H1 (cell line): ENCODE measurements around the gene BABAM2. TPM values are rescaled to one million over a fixed set of nuclear protein-coding genes. Genes with fewer than 3 reads are reported as not detected.

Source experiments
- CTCF ChIA-PET: fragments of 300-600 bp; sonication (Branson Sonifier 250); formaldehyde crosslinking; loops from one replicate; lab custom pipeline; 2021; ENCODE audit not compliant: partially characterized antibody; lab: Charles Lee
- POLR2A ChIA-PET: fragments of 300-600 bp; sonication (Branson Sonifier 250); formaldehyde crosslinking; loops from one replicate; lab custom pipeline; 2021; ENCODE audit warnings: inconsistent platforms; ENCODE audit not compliant: partially characterized antibody; lab: Charles Lee
- DNase-seq, 2 experiments: peaks; one replicate each; pipeline versions ENCODE4 v3.0.0 to v3.0.0-alpha.2; 2010 to 2022; ENCODE audit warnings: low spot score in 2 of 2, low read depth in 1 of 2, mixed read lengths in 1 of 2
- FAIRE-seq: peaks from 2 replicates; lab custom pipeline; 2011; peaks lifted over from hg19 to GRCh38; lab: Jason Lieb, UNC
- H2AFZ ChIP-seq: 2 replicates; pipeline ENCODE4 v1.8.1; 2012; ENCODE audit warnings: low read length, inconsistent platforms
- H2AK5ac ChIP-seq: 2 replicates; pipeline ENCODE4 v1.6.1; 2013; ENCODE audit warnings: low read depth, low read length
- H2BK120ac ChIP-seq: replicated peaks from 2 replicates; pipeline ENCODE3; 2013; ENCODE audit warnings: low read depth, low read length, inconsistent platforms
- H2BK12ac ChIP-seq: 2 replicates; pipeline ENCODE4 v1.6.1; 2013; ENCODE audit warnings: low read depth, low read length
- H2BK15ac ChIP-seq: 2 replicates; pipeline ENCODE4 v1.6.1; 2013; ENCODE audit warnings: low read length
- H2BK20ac ChIP-seq: 2 replicates; pipeline ENCODE4 v1.6.1; 2013; ENCODE audit warnings: low read length
- H2BK5ac ChIP-seq: 2 replicates; pipeline ENCODE4 v1.6.1; 2013; ENCODE audit warnings: low read depth, low read length
- H3K14ac ChIP-seq: 2 replicates; pipeline ENCODE4 v1.6.1; 2013; ENCODE audit warnings: inconsistent platforms; ENCODE audit not compliant: insufficient read length
- H3K18ac ChIP-seq: 2 replicates; pipeline ENCODE4 v1.6.1; 2013; ENCODE audit warnings: low read length; ENCODE audit errors: extremely low read depth
- H3K23ac ChIP-seq: 2 replicates; pipeline ENCODE4 v1.6.1; 2013; ENCODE audit warnings: inconsistent platforms; ENCODE audit not compliant: insufficient read length
- H3K23me2 ChIP-seq: 2 replicates; pipeline ENCODE4 v1.6.1; 2013; ENCODE audit warnings: low read depth, low read length
- H3K27ac ChIP-seq: 2 replicates; pipeline ENCODE4 v1.6.1; 2011; ENCODE audit warnings: low read depth, low read length, inconsistent platforms
- H3K27me3 ChIP-seq, 4 experiments: replicated peaks in 1 of 4; 1 replicate in 1 of 4; 2 replicates in 3 of 4; pipeline versions ENCODE4 v1.6.1 to v1.8.1; 2011 to 2013; ENCODE audit warnings: low read length in 3 of 4, mild to moderate bottlenecking in 3 of 4, inconsistent platforms in 2 of 4, mixed read lengths in 2 of 4, moderate library complexity in 1 of 4; ENCODE audit not compliant: control insufficient read depth in 3 of 4, insufficient read depth in 3 of 4; ENCODE audit errors: extremely low read depth in 1 of 4
- H3K36me3 ChIP-seq, 4 experiments: 2 replicates each; pipeline versions ENCODE4 v1.6.1 to v1.8.1; 2011 to 2013; ENCODE audit warnings: mild to moderate bottlenecking in 4 of 4, low read length in 3 of 4, moderate library complexity in 2 of 4, control low read depth in 1 of 4, inconsistent platforms in 1 of 4; ENCODE audit not compliant: insufficient read depth in 4 of 4, control insufficient read depth in 2 of 4
- H3K4ac ChIP-seq: replicated peaks from 2 replicates; pipeline ENCODE3; 2013; ENCODE audit warnings: low read length, low read depth, mixed read lengths, inconsistent platforms; ENCODE audit not compliant: insufficient read length
- H3K4me1 ChIP-seq, 4 experiments: replicated peaks in 1 of 4; 1 replicate in 1 of 4; 2 replicates in 3 of 4; pipeline versions ENCODE4 v1.6.1 to v1.8.1; 2011 to 2013; ENCODE audit warnings: low read length in 3 of 4, inconsistent platforms in 2 of 4, mixed read lengths in 1 of 4; ENCODE audit not compliant: insufficient read depth in 4 of 4, control insufficient read depth in 3 of 4
- H3K4me2 ChIP-seq, 2 experiments: 2 replicates each; pipeline versions ENCODE4 v1.6.1 to v1.8.1; 2011 to 2013; ENCODE audit warnings: low read depth in 2 of 2, low read length in 2 of 2, control low read depth in 1 of 2, inconsistent platforms in 1 of 2, mild to moderate bottlenecking in 1 of 2; ENCODE audit not compliant: insufficient read depth in 1 of 2
- H3K4me3 ChIP-seq, 4 experiments: fragments of 200-600, 300-600 bp in 1 of 4; sonication (generic), shearing (Covaris generic), sonication (Bioruptor Twin) in 1 of 4; 2 replicates each; pipeline versions ENCODE4 v1.5.1 to v1.8.1; 2011 to 2016; ENCODE audit warnings: low read length in 4 of 4, low read depth in 3 of 4, control low read depth in 2 of 4, inconsistent platforms in 2 of 4, mild to moderate bottlenecking in 2 of 4, mixed read lengths in 1 of 4, moderate library complexity in 1 of 4; ENCODE audit not compliant: insufficient read depth in 2 of 4; ENCODE audit errors: extremely low read depth in 1 of 4
- H3K56ac ChIP-seq: replicated peaks from 2 replicates; pipeline ENCODE3; 2013; ENCODE audit warnings: low read depth, mild to moderate bottlenecking, mixed read lengths, low read length, inconsistent platforms; ENCODE audit not compliant: insufficient read length
- H3K79me1 ChIP-seq: 2 replicates; pipeline ENCODE4 v1.6.1; 2013; ENCODE audit warnings: low read depth, low read length, control low read depth
- H3K79me2 ChIP-seq, 2 experiments: 2 replicates each; pipeline versions ENCODE4 v1.6.1 to v1.8.1; 2012 to 2013; ENCODE audit warnings: low read length in 2 of 2, mild to moderate bottlenecking in 2 of 2, inconsistent platforms in 1 of 2; ENCODE audit not compliant: insufficient read depth in 2 of 2, control insufficient read depth in 1 of 2
- H3K9ac ChIP-seq, 4 experiments: replicated peaks in 1 of 4; 1 replicate in 1 of 4; 2 replicates in 3 of 4; pipeline versions ENCODE4 v1.6.1 to v1.8.1; 2011 to 2013; ENCODE audit warnings: low read depth in 3 of 4, low read length in 3 of 4, control low read depth in 2 of 4, mild to moderate bottlenecking in 2 of 4, moderate library complexity in 2 of 4, inconsistent platforms in 1 of 4; ENCODE audit errors: extremely low read depth in 1 of 4
- H3K9me3 ChIP-seq, 2 experiments: 2 replicates each; pipeline versions ENCODE4 v1.6.1 to v1.8.1; 2012 to 2013; ENCODE audit warnings: mild to moderate bottlenecking in 2 of 2, moderate library complexity in 2 of 2, control low read depth in 1 of 2, inconsistent platforms in 1 of 2, low read depth in 1 of 2, low read length in 1 of 2, mixed read lengths in 1 of 2; ENCODE audit not compliant: insufficient read depth in 2 of 2
- H4K20me1 ChIP-seq, 2 experiments: replicated peaks in 1 of 2; 2 replicates each; pipeline versions ENCODE3 to v1.8.1; 2011 to 2013; ENCODE audit warnings: inconsistent platforms in 2 of 2, low read length in 2 of 2, mild to moderate bottlenecking in 1 of 2; ENCODE audit not compliant: insufficient read depth in 2 of 2, control insufficient read depth in 1 of 2
- H4K5ac ChIP-seq: 2 replicates; pipeline ENCODE4 v1.6.1; 2013; ENCODE audit warnings: low read length, low read depth, mixed read lengths, inconsistent platforms; ENCODE audit not compliant: insufficient read length
- H4K8ac ChIP-seq: 2 replicates; pipeline ENCODE4 v1.8.0; 2013; ENCODE audit warnings: mild to moderate bottlenecking, moderate library complexity, low read length, inconsistent platforms; ENCODE audit not compliant: insufficient read depth; ENCODE audit errors: extremely low read depth
- H4K91ac ChIP-seq: replicated peaks from 2 replicates; pipeline ENCODE3; 2013; ENCODE audit warnings: low read length, mixed read lengths, inconsistent platforms; ENCODE audit not compliant: insufficient read length
- SP4 ChIP-seq: IDR thresholded peaks from 2 replicates; pipeline ENCODE4 v1.6.1; 2012; ENCODE audit warnings: low read length, inconsistent platforms
- TBP ChIP-seq: IDR thresholded peaks from 2 replicates; pipeline ENCODE4 v1.6.1; 2011; ENCODE audit warnings: low read depth, low read length, improper control_type of control experiment
- TEAD4 ChIP-seq: IDR thresholded peaks from 2 replicates; pipeline ENCODE4 v1.6.1; 2012; ENCODE audit warnings: low read depth, low read length, inconsistent platforms, mixed read lengths
- WGBS, 2 experiments: shearing (Covaris generic) in 1 of 2; methylation state at CpG; one replicate each; pipeline versions ENCODE4 v1.1.6 to v1.1.7; 2013 to 2015; ENCODE audit warnings: low lambda C conversion rate in 2 of 2, mixed read lengths in 2 of 2, inconsistent platforms in 1 of 2, low coverage in 1 of 2, missing lambda C conversion rate in 1 of 2; ENCODE audit not compliant: insufficient replicate concordance in 2 of 2, insufficient coverage in 1 of 2, insufficient read length in 1 of 2; ENCODE audit errors: extremely low coverage in 1 of 2, missing lambda C conversion rate in 1 of 2; 5-methylcytosine and 5-hydroxymethylcytosine counted together
- polyA plus RNA-seq, 7 experiments: library from polyadenylated mRNA; depleted of rRNA in 3 of 7; stranded (reverse) in 5 of 7; unstranded in 2 of 7; fragments of >200 nt in 5 of 7; fragments of 200-250 nt in 2 of 7; gene quantifications; 1 replicate in 5 of 7; 2 replicates in 1 of 7; 4 replicates in 1 of 7; pipeline versions ENCODE4 v1.2.1 to v1.2.3, GENCODE V29; 2011 to 2013; ENCODE audit warnings: missing spikeins in 2 of 7, mixed read lengths in 2 of 7
- total RNA-seq: library from RNA; stranded (reverse); fragmentation: NEBNext Ultra II Directional; extraction: Animal tissue kit (Norgen Biotek cat#: 25700); gene quantifications from 2 replicates; pipeline ENCODE4 v1.2.1, GENCODE V29; 2021

BABAM2 gene
- total and polyA plus RNA-seq, 2 of the 8 experiments (the other 6 are each of a cell fraction or from before 2014, with no cell fraction given) = 15.8 to 20.9 TPM

GRCh38 chr2:28338046-28338817 lies 447.7 kb downstream of the BABAM2 start:
- H3K23me2 ChIP-seq = no peaks in the 10 kb centered on the region
- no peak overlapping the region for H3K4me2 ChIP-seq
- H2BK120ac ChIP-seq = no peak overlapping the region
- H3K9me3 ChIP-seq = no peaks in the 10 kb centered on the region
- DNase-seq (no peak), FAIRE-seq (no peak)
- no peak overlapping the region; the same call in 1 of the 2 replicates for H2BK5ac ChIP-seq
- no peak overlapping the region for H3K9ac ChIP-seq
- H3K27me3 ChIP-seq = no peaks in the 10 kb centered on the region
- no peak overlapping the region for H3K23ac ChIP-seq
- H2BK12ac ChIP-seq = no peak overlapping the region
- H4K8ac ChIP-seq = no peak overlapping the region
- no peak overlapping the region for H3K4me3 ChIP-seq
- no peak overlapping the region for H2BK15ac ChIP-seq
- no peak overlapping the region for H4K5ac ChIP-seq
- no peak overlapping the region for H3K4ac ChIP-seq
- POLR2A ChIA-PET = interaction anchor here (0.8 kb wide), 1 partner anchor 54 kb away, joined by 3 read pairs; the partner anchor contains the start of gene FOSL2
- no peaks in the 10 kb centered on the region for H3K79me1 ChIP-seq
- no peaks in the 10 kb centered on the region for H3K79me2 ChIP-seq
- H3K4me1 ChIP-seq = peaks cover 3 to 7% (median 5%) of the 10 kb centered on the region in 4 experiments; a peak in 6 of 7 replicates
- CTCF ChIA-PET = interaction anchor here (0.6 to 4.1 kb wide), 2 partner anchors 11 to 474 kb away, joined by 6 to 14 read pairs; no protein-coding TSS in a partner anchor
- no peaks in the 10 kb centered on the region for H4K20me1 ChIP-seq
- H3K36me3 ChIP-seq = no peaks in the 10 kb centered on the region
- no peak for TF ChIP-seq SP4
- 0 out of 2 replicates have a peak, but pooled peaks have one; percentile 41 for TF ChIP-seq TEAD4
- TF ChIP-seq TBP = no peak
- TF ChIP-seq, all 59 proteins: peak for 1
- no peak overlapping the region for H2BK20ac ChIP-seq
- no peak overlapping the region for H3K56ac ChIP-seq
- no peak overlapping the region for H3K18ac ChIP-seq
- H2AK5ac ChIP-seq = no peak overlapping the region
- no peak overlapping the region for H2AFZ ChIP-seq
- no peak overlapping the region for H3K27ac ChIP-seq
- H4K91ac ChIP-seq = no peak overlapping the region
- 87% methylated on average over 14 of the region's 14 CpGs; no CpG with 5 or more reads in 1 of the 2 experiments for WGBS, 2 experiments
- H3K14ac ChIP-seq = no peak overlapping the region
